ENCODE data around the gene VKORC1. TPM values are rescaled to one million over a fixed set of nuclear protein-coding genes. Genes with fewer than 3 reads are reported as not detected.

The VKORC1 gene
- total RNA-seq, 1 experiment from 2014 or later = 105 TPM

DNA sequence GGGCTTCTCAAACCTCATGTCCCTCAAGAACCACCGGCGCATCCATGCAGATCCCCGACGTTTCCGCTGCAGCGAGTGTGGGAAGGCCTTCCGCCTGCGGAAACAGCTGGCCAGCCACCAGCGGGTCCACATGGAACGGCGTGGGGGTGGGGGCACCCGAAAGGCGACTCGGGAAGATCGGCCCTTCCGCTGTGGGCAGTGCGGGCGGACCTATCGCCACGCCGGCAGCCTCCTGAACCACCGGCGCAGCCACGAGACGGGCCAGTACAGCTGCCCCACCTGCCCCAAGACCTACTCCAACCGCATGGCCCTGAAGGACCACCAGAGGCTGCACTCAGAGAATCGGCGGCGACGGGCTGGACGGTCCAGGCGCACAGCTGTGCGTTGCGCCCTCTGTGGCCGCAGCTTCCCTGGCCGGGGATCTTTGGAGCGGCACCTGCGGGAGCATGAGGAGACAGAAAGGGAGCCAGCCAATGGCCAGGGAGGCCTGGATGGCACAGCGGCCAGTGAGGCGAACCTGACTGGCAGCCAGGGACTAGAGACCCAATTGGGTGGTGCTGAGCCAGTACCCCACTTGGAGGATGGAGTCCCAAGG is 14.5 kb downstream of the VKORC1 start:
- intact Hi-C loops (cut with micrococcal nuclease) = no loop called here
- DNase-seq (no peak), ATAC-seq (no peak)
- TF ChIP-seq CTCF (conservative IDR thresholded peaks at IDR 0.05; ENCODE audit: low read depth, low read length) (no peak), EZH2phosphoT487 (IDR thresholded peaks at IDR 0.05; ENCODE audit: borderline replicate concordance, low read length) (no peak), EZH2 (IDR thresholded peaks at IDR 0.05; ENCODE audit: low read length, unreplicated experiment) (no peak)
- no TSS peak for BruUV-seq (replicated peaks)
- Histone ChIP-seq H2AFZ (ENCODE audit: low read length) (no peak overlapping the region), H3K4me3 (ENCODE audit: low read length) (no peak overlapping the region), H3K4me1 (ENCODE audit: insufficient read depth, low read length) (0 out of 2 replicates have a peak, but pooled peaks cover 1% of the 10 kb centered on the region), H3K9ac (ENCODE audit: low read length) (no peak overlapping the region), H3K4me2 (ENCODE audit: low read length) (no peak overlapping the region), H3F3A (ENCODE audit: low read length, unreplicated experiment) (no peaks in the 10 kb centered on the region), H4K20me1 (ENCODE audit: low read length) (no peaks in the 10 kb centered on the region), H3K27ac (ENCODE audit: low read length) (no peak overlapping the region), H3K79me2 (ENCODE audit: low read length) (peaks cover 18% of the 10 kb centered on the region), H3K36me3 (ENCODE audit: low read depth, low read length) (peaks cover 10% of the 10 kb centered on the region), H3K9me2 (replicated peaks; ENCODE audit: low read length) (no peaks in the 10 kb centered on the region), H3K9me3 (ENCODE audit: low read length) (no peaks in the 10 kb centered on the region), H3K27me3 (ENCODE audit: low read length) (no peaks in the 10 kb centered on the region)
- POLR2A ChIA-PET (ENCODE audit: unreplicated experiment) = no interaction called here
- CTCF ChIA-PET = no interaction called here

- Histone ChIP-seq H4K20me1 (ENCODE audit: low read length) (no peaks in the 10 kb centered on the region), H3K9me2 (replicated peaks; ENCODE audit: low read length) (no peaks in the 10 kb centered on the region), H3K27ac (ENCODE audit: low read length) (no peak overlapping the region), H3K4me3 (ENCODE audit: low read length) (no peak overlapping the region), H3K36me3 (ENCODE audit: low read depth, low read length) (peaks cover 10% of the 10 kb centered on the region), H2AFZ (ENCODE audit: low read length) (no peak overlapping the region), H3K9ac (ENCODE audit: low read length) (no peak overlapping the region), H3F3A (ENCODE audit: low read length, unreplicated experiment) (no peaks in the 10 kb centered on the region), H3K4me1 (ENCODE audit: insufficient read depth, low read length) (0 out of 2 replicates have a peak, but pooled peaks cover 6% of the 10 kb centered on the region), H3K9me3 (ENCODE audit: low read length) (no peaks in the 10 kb centered on the region), H3K79me2 (ENCODE audit: low read length) (peaks cover 25% of the 10 kb centered on the region), H3K4me2 (ENCODE audit: low read length) (no peak overlapping the region), H3K27me3 (ENCODE audit: low read length) (no peaks in the 10 kb centered on the region)
- intact Hi-C loops (cut with micrococcal nuclease) = no loop called here
- TF ChIP-seq EZH2 (IDR thresholded peaks at IDR 0.05; ENCODE audit: low read length, unreplicated experiment) (no peak), EZH2phosphoT487 (IDR thresholded peaks at IDR 0.05; ENCODE audit: borderline replicate concordance, low read length) (no peak), CTCF (conservative IDR thresholded peaks at IDR 0.05; ENCODE audit: low read depth, low read length) (no peak)
- no peak for DNase-seq
- BruUV-seq (replicated peaks) = no TSS peak
- ChIA-PET POLR2A (ENCODE audit: unreplicated experiment) (no interaction called here), CTCF (no interaction called here)
- ATAC-seq = no peak
Measured at GRCh38 chr16:31079342-31079944, 15.2 kb downstream of the VKORC1 start.

Measured in PC-3 (cell line).